Measurements from ENCODE around the gene POLE2.
"Not testable (repeated sequence)": the region's sequence is repeated elsewhere in the genome, so short reads cannot be mapped to it uniquely, and the experiment has no call there.

POLE2 gene

GRCh38 chr14:49619730-49620129 lies 68.3 kb downstream of the POLE2 start:
- ChIA-PET CTCF (interaction anchor here (0.5 to 1.1 kb wide), 2 partner anchors 33 to 121 kb away, joined by 3 read pairs; no protein-coding TSS in a partner anchor), POLR2A (ENCODE audit: low non-redundant PET) (interaction anchor here (0.6 to 1.6 kb wide), 8 partner anchors 16 to 149 kb away, joined by 3 to 10 read pairs (median 5); partner anchors contain the start of genes DNAAF2, KLHDC2, LRR1 and RPS29)
- TF ChIP-seq CTCF (conservative IDR thresholded peaks at IDR 0.05; ENCODE audit: low read depth) = no peak
- H3K27ac ChIP-seq = peak overlapping the region; percentile 94
- no peak for DNase-seq (ENCODE audit: low spot score)

GRCh38 chr14:49619273-49619672 lies 68.7 kb downstream of the POLE2 start:
- peak overlapping the region; percentile 60 for H3K27ac ChIP-seq
- DNase-seq (ENCODE audit: low spot score) = not testable (repeated sequence)
- POLR2A ChIA-PET (ENCODE audit: low non-redundant PET) = interaction anchor here (1.1 kb wide), 1 partner anchor 52 kb away, joined by 3 read pairs; no protein-coding TSS in a partner anchor
- CTCF ChIA-PET = interaction anchor here (1.1 kb wide), 1 partner anchor 32 kb away, joined by 3 read pairs; no protein-coding TSS in a partner anchor

- POLR2A ChIA-PET (ENCODE audit: low non-redundant PET) = no interaction called here
- CTCF ChIA-PET = no interaction called here
- no peak overlapping the region for H3K27ac ChIP-seq
- no peak for DNase-seq (ENCODE audit: low spot score)
- TF ChIP-seq CTCF (conservative IDR thresholded peaks at IDR 0.05; ENCODE audit: low read depth) = no peak
These were observed 70.0 kb downstream of the POLE2 start for GRCh38 chr14:49617852-49618519.

- H3K27ac ChIP-seq = peak overlapping the region; percentile 59
- ChIA-PET POLR2A (ENCODE audit: low non-redundant PET) (no interaction called here), CTCF (no interaction called here)
- no peak for TF ChIP-seq CTCF (conservative IDR thresholded peaks at IDR 0.05; ENCODE audit: low read depth)
- DNase-seq (ENCODE audit: low spot score) = no peak
These were observed 72.2 kb downstream of the POLE2 start for GRCh38 chr14:49615776-49616175.

GRCh38 chr14:49614196-49614595 lies 73.8 kb downstream of the POLE2 start:
- no peak for TF ChIP-seq CTCF (conservative IDR thresholded peaks at IDR 0.05; ENCODE audit: low read depth)
- no peak for DNase-seq (ENCODE audit: low spot score)
- no peak overlapping the region for H3K27ac ChIP-seq
- POLR2A ChIA-PET (ENCODE audit: low non-redundant PET) = no interaction called here
- CTCF ChIA-PET = no interaction called here

GRCh38 chr14:49612671-49613070 lies 75.3 kb downstream of the POLE2 start:
- POLR2A ChIA-PET (ENCODE audit: low non-redundant PET) = no interaction called here
- CTCF ChIA-PET = no interaction called here

More at GRCh38 chr14:49612671-49613070, 75.3 kb downstream of the POLE2 start:
- H3K27ac ChIP-seq = peak overlapping the region; percentile 19; the same call in 1 of the 2 replicates
- no peak for DNase-seq (ENCODE audit: low spot score)
- no peak for TF ChIP-seq CTCF (conservative IDR thresholded peaks at IDR 0.05; ENCODE audit: low read depth)
